ENCODE results near the gene TUBB1.

GRCh38 chr20:59035381-59035780 is 16.2 kb downstream of the TUBB1 start:
- TF ChIP-seq POLR2A (IDR thresholded peaks at IDR 0.05) (no peak), CTCF (IDR thresholded peaks at IDR 0.05) (no peak)

Data from testis (tissue), 2 donors.